HepG2 (cell line): ENCODE measurements around the gene MBOAT7. TPM values are rescaled to one million over a fixed set of nuclear protein-coding genes. Genes with fewer than 3 reads are reported as not detected.
A peak's percentile ranks its signal among the peaks of the same experiment; 100 is the strongest.

Experiments
- EP300 ChIP-seq, 3 experiments: sonication (generic) in 1 of 3; formaldehyde crosslinking in 1 of 3; IDR thresholded peaks; 2 replicates each; pipeline versions ENCODE4 v1.5.1 to v1.6.1; 2011 to 2020; ENCODE audit warnings: low read depth in 2 of 3, low read length in 2 of 3, borderline replicate concordance in 1 of 3, improper control_type of control experiment in 1 of 3, mild to moderate bottlenecking in 1 of 3, missing genetic modification reagents in 1 of 3, moderate library complexity in 1 of 3
- HNF4A ChIP-seq: sonication (generic); formaldehyde crosslinking; IDR thresholded peaks from 2 replicates; pipeline ENCODE4 v1.4.0; 2020; ENCODE audit warnings: missing genetic modification reagents
- POLR2A ChIP-seq, 2 experiments: IDR thresholded peaks; 2 replicates each; pipeline ENCODE4 v1.6.1; 2011; ENCODE audit warnings: low read depth in 2 of 2, low read length in 2 of 2, mild to moderate bottlenecking in 1 of 2, moderate library complexity in 1 of 2; ENCODE audit not compliant: insufficient read depth in 1 of 2
- PRDM10 ChIP-seq: sonication (generic); formaldehyde crosslinking; IDR thresholded peaks from 2 replicates; pipeline ENCODE4 v1.4.0; 2020; ENCODE audit warnings: low read depth, missing genetic modification reagents
- PREB ChIP-seq: sonication (generic); formaldehyde crosslinking; IDR thresholded peaks from 2 replicates; pipeline ENCODE4 v1.4.0; 2020; ENCODE audit warnings: missing genetic modification reagents
- YY1 ChIP-seq: IDR thresholded peaks from 2 replicates; pipeline ENCODE4 v1.6.1; 2011; ENCODE audit warnings: low read length, low read depth, moderate library complexity, mild to moderate bottlenecking; ENCODE audit not compliant: insufficient read depth, insufficient replicate concordance
- ZKSCAN1 ChIP-seq: fragments of 150-350 bp; IDR thresholded peaks from 2 replicates; pipeline ENCODE4 v1.6.1; 2014; ENCODE audit warnings: low read length
- ZNF224 ChIP-seq: sonication (generic); formaldehyde crosslinking; IDR thresholded peaks from 2 replicates; pipeline ENCODE4 v1.5.0; 2020; ENCODE audit warnings: mild to moderate bottlenecking, missing genetic modification reagents
- ZNF280B ChIP-seq: sonication (generic); formaldehyde crosslinking; IDR thresholded peaks from 2 replicates; pipeline ENCODE4 v1.5.0; 2020; ENCODE audit warnings: missing genetic modification reagents, mild to moderate bottlenecking, borderline replicate concordance
- ZNF30 ChIP-seq: sonication (generic); formaldehyde crosslinking; IDR thresholded peaks from 2 replicates; pipeline ENCODE4 v1.5.0; 2020; ENCODE audit warnings: mild to moderate bottlenecking, missing genetic modification reagents
- ZSCAN22 ChIP-seq: sonication (generic); formaldehyde crosslinking; IDR thresholded peaks from 2 replicates; pipeline ENCODE4 v1.4.0; 2020; ENCODE audit warnings: mild to moderate bottlenecking, missing genetic modification reagents
- polyA plus RNA-seq, 8 experiments: library from polyadenylated mRNA; depleted of rRNA in 3 of 8; stranded (reverse) in 7 of 8; unstranded in 1 of 8; fragments of >200 nt; fragmentation: Illumina TruSeq in 4 of 8; extraction: Trizol in 4 of 8; gene quantifications; 2 replicates each; pipeline versions ENCODE4 v1.2.1 to v1.2.3, GENCODE V29; 2011 to 2016; ENCODE audit warnings: low read depth in 4 of 8, missing spikeins in 1 of 8, mixed read lengths in 1 of 8; ENCODE audit not compliant: insufficient read depth in 1 of 8
- total RNA-seq, 5 experiments: library from RNA; depleted of rRNA; stranded (reverse); fragments of >200 nt; fragmentation: Illumina TruSeq; extraction: Trizol; gene quantifications; 2 replicates each; pipeline ENCODE4 v1.2.3, GENCODE V29; 2016; ENCODE audit warnings: low read depth in 1 of 5
- TF ChIP-seq, protein P1 (sequence below), 2 experiments: fragments of 450-650 bp in 1 of 2; sonication (generic) in 1 of 2; formaldehyde crosslinking in 1 of 2; IDR thresholded peaks; 2 replicates each; pipeline versions ENCODE4 v1.6.1 to v1.8.0; 2016 to 2022; ENCODE audit warnings: antibody characterized with exemption in 1 of 2, mild to moderate bottlenecking in 1 of 2, missing genetic modification reagents in 1 of 2

MBOAT7 gene
- total and polyA plus RNA-seq, 2 of the 13 experiments (the other 11 are each of a cell fraction or from before 2014, with no cell fraction given), result 22.2 to 25.5 TPM

DNA sequence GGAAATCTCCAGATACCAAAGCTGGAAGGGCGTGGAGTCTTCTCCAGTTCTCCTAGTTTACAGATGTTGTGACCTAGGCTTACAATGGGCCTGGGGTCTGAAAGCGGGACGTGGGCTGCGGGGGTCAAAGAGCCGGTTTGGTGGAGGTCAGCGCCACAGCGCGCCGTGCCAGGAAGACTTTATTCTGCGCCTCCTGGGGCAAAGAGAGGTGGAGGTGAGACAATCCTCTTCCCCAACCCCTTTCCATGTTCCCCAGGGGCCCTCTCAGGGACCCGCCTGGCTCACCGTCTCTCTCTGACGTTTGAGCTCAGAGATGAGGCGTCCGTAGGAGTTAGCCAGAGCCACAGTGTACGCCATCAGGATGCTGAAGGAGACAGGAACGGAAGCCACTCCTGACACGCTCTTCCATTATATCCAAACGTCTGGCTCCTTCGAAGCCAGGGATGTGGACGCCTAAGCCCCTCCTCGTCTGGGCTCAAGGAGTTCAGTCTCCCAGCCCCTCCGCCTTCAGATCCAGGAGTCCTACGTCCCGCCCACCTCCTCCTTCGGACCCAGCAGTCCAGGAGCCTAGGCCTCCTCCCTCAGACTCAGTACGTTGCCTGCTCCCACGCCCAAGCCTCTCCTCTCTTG is 29.1 kb downstream of the MBOAT7 start (continued):
- peak; percentile 13; the same call in 1 of the 2 replicates for TF ChIP-seq ZNF280B (CRISPR knock-in tag)
- TF ChIP-seq ZNF224, result 0 out of 2 replicates have a peak, but pooled peaks have one; percentile 8
- TF ChIP-seq HNF4A (CRISPR knock-in tag), result no peak
- peak; percentile 53 to 54; a peak in 1 of 4 replicates for TF ChIP-seq POLR2A (IDR thresholded peaks at IDR 0.05; ENCODE audit: insufficient read depth in 1 of 2, low read depth in 2 of 2, low read length in 2 of 2)
- TF ChIP-seq ZNF30 (CRISPR knock-in tag), result no peak
- TF ChIP-seq ZKSCAN1, result no peak
- TF ChIP-seq PREB (CRISPR knock-in tag), result 0 out of 2 replicates have a peak, but pooled peaks have one; percentile 50
- TF ChIP-seq EP300 (IDR thresholded peaks at IDR 0.05; ENCODE audit: low read depth in 2 of 2, low read length in 2 of 2), result no peak
- no peak for TF ChIP-seq EP300 (CRISPR knock-in tag; IDR thresholded peaks at IDR 0.05; ENCODE audit: borderline replicate concordance)
- TF ChIP-seq, protein P1, sequence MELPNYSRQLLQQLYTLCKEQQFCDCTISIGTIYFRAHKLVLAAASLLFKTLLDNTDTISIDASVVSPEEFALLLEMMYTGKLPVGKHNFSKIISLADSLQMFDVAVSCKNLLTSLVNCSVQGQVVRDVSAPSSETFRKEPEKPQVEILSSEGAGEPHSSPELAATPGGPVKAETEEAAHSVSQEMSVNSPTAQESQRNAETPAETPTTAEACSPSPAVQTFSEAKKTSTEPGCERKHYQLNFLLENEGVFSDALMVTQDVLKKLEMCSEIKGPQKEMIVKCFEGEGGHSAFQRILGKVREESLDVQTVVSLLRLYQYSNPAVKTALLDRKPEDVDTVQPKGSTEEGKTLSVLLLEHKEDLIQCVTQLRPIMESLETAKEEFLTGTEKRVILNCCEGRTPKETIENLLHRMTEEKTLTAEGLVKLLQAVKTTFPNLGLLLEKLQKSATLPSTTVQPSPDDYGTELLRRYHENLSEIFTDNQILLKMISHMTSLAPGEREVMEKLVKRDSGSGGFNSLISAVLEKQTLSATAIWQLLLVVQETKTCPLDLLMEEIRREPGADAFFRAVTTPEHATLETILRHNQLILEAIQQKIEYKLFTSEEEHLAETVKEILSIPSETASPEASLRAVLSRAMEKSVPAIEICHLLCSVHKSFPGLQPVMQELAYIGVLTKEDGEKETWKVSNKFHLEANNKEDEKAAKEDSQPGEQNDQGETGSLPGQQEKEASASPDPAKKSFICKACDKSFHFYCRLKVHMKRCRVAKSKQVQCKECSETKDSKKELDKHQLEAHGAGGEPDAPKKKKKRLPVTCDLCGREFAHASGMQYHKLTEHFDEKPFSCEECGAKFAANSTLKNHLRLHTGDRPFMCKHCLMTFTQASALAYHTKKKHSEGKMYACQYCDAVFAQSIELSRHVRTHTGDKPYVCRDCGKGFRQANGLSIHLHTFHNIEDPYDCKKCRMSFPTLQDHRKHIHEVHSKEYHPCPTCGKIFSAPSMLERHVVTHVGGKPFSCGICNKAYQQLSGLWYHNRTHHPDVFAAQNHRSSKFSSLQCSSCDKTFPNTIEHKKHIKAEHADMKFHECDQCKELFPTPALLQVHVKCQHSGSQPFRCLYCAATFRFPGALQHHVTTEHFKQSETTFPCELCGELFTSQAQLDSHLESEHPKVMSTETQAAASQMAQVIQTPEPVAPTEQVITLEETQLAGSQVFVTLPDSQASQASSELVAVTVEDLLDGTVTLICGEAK (IDR thresholded peaks at IDR 0.05), result no peak
- TF ChIP-seq, protein P1 (CRISPR knock-in tag; IDR thresholded peaks at IDR 0.05), result peak; percentile 84
- TF ChIP-seq YY1, result no peak
- TF ChIP-seq PRDM10, result no peak
- TF ChIP-seq ZSCAN22 (CRISPR knock-in tag), result peak; percentile 98
